IMR-90 (cell line): Measurements from ENCODE around the gene BRD3. TPM values are rescaled to one million over a fixed set of nuclear protein-coding genes. Genes with fewer than 3 reads are reported as not detected.

Source experiments
- ATAC-seq: fragments of 200-7000 bp; cut with Tn5 transposase; 2 replicates; pipeline ENCODE4 v1.9.1; 2020; ENCODE audit warnings: low read depth, mild to moderate bottlenecking, moderate library complexity
- BruUV-seq: library from RNA; stranded (reverse); fragments of 400-500 nt; replicated peaks from 2 replicates; lab custom pipeline; 2021; lab: Mats Ljungman, UMichigan
- CTCF ChIA-PET: fragments of 300-600 bp; formaldehyde crosslinking; extraction: SDS; loops from one replicate; lab custom pipeline; 2021; ENCODE audit warnings: antibody characterized with exemption; lab: Yijun Ruan, JAX
- POLR2A ChIA-PET: fragments of 300-600 bp; sonication (Branson Sonifier 250); formaldehyde crosslinking; loops from one replicate; lab custom pipeline; 2022; ENCODE audit warnings: antibody characterized with exemption; ENCODE audit not compliant: unreplicated experiment; lab: Charles Lee
- DNase-seq: peaks from one replicate; pipeline ENCODE4 v3.0.0; 2013
- H2AFZ ChIP-seq: replicated peaks from 2 replicates; pipeline ENCODE3; 2013; ENCODE audit warnings: low read length, mild to moderate bottlenecking; ENCODE audit not compliant: poor library complexity
- H2AK5ac ChIP-seq: 2 replicates; pipeline ENCODE4 v1.6.1; 2013; ENCODE audit warnings: low read depth, low read length, inconsistent platforms
- H2AK9ac ChIP-seq: replicated peaks from 2 replicates; pipeline ENCODE3; 2013; ENCODE audit warnings: mild to moderate bottlenecking, low read depth, low read length, moderate library complexity; ENCODE audit not compliant: poor library complexity
- H2BK120ac ChIP-seq: 2 replicates; pipeline ENCODE4 v1.6.1; 2013; ENCODE audit warnings: low read depth, low read length, inconsistent platforms
- H2BK15ac ChIP-seq: 3 replicates; pipeline ENCODE4 v1.6.1; 2013; ENCODE audit warnings: low read depth, low read length, inconsistent platforms
- H2BK20ac ChIP-seq: 2 replicates; pipeline ENCODE4 v1.6.1; 2013; ENCODE audit warnings: low read depth, mild to moderate bottlenecking, inconsistent platforms, low read length, moderate library complexity
- H2BK5ac ChIP-seq: 2 replicates; pipeline ENCODE4 v1.6.1; 2013; ENCODE audit warnings: mild to moderate bottlenecking, low read depth, low read length, inconsistent platforms; ENCODE audit not compliant: poor library complexity, severe bottlenecking
- H3K14ac ChIP-seq: replicated peaks from 2 replicates; pipeline ENCODE4 v1.6.1; 2013; ENCODE audit warnings: low read depth, low read length, inconsistent platforms
- H3K18ac ChIP-seq: 2 replicates; pipeline ENCODE4 v1.6.1; 2013; ENCODE audit warnings: low read depth, low read length, control low read depth
- H3K23ac ChIP-seq: 2 replicates; pipeline ENCODE4 v1.6.1; 2013; ENCODE audit warnings: low read depth, low read length, inconsistent platforms
- H3K27ac ChIP-seq: 2 replicates; pipeline ENCODE4 v1.5.1; 2013; ENCODE audit warnings: mild to moderate bottlenecking, control low read depth, low read length; ENCODE audit not compliant: insufficient read depth
- H3K27me3 ChIP-seq: 2 replicates; pipeline ENCODE4 v1.6.1; 2013; ENCODE audit warnings: low read length; ENCODE audit not compliant: control insufficient read depth, insufficient read depth
- H3K36me3 ChIP-seq: 2 replicates; pipeline ENCODE4 v1.6.1; 2013; ENCODE audit warnings: low read length, mixed read lengths; ENCODE audit not compliant: control insufficient read depth, insufficient read depth
- H3K4ac ChIP-seq: 2 replicates; pipeline ENCODE4 v1.6.1; 2013; ENCODE audit warnings: low read depth, low read length, inconsistent platforms
- H3K4me1 ChIP-seq: 2 replicates; pipeline ENCODE4 v1.6.1; 2013; ENCODE audit warnings: low read length, mixed read lengths; ENCODE audit not compliant: control insufficient read depth, insufficient read depth
- H3K4me2 ChIP-seq: 2 replicates; pipeline ENCODE4 v1.6.1; 2013; ENCODE audit warnings: low read depth, mild to moderate bottlenecking, control low read depth, low read length, moderate library complexity
- H3K4me3 ChIP-seq: 2 replicates; pipeline ENCODE4 v1.5.1; 2013; ENCODE audit warnings: low read depth, mild to moderate bottlenecking, control low read depth, low read length, moderate library complexity; ENCODE audit not compliant: insufficient read depth
- H3K56ac ChIP-seq: 2 replicates; pipeline ENCODE4 v1.6.1; 2013; ENCODE audit warnings: low read length, inconsistent platforms; ENCODE audit not compliant: insufficient read depth; ENCODE audit errors: extremely low read depth
- H3K79me1 ChIP-seq, 2 experiments: 2 replicates each; pipeline ENCODE4 v1.6.1; 2013; ENCODE audit warnings: low read length in 2 of 2, inconsistent platforms in 1 of 2, low read depth in 1 of 2
- H3K9ac ChIP-seq: 2 replicates; pipeline ENCODE4 v1.6.1; 2013; ENCODE audit warnings: low read depth, low read length, control low read depth
- H3K9me1 ChIP-seq: 2 replicates; pipeline ENCODE4 v1.6.1; 2013; ENCODE audit warnings: low read length, inconsistent platforms; ENCODE audit not compliant: insufficient read depth
- H3K9me3 ChIP-seq: 2 replicates; pipeline ENCODE4 v1.6.1; 2013; ENCODE audit warnings: low read length; ENCODE audit not compliant: control insufficient read depth, insufficient read depth
- H4K20me1 ChIP-seq: 2 replicates; pipeline ENCODE4 v1.6.1; 2013; ENCODE audit warnings: low read length, inconsistent platforms; ENCODE audit not compliant: insufficient read depth
- H4K5ac ChIP-seq: 2 replicates; pipeline ENCODE4 v1.6.1; 2013; ENCODE audit warnings: mild to moderate bottlenecking, low read depth, low read length, control low read depth
- H4K8ac ChIP-seq, 2 experiments: 2 replicates each; pipeline ENCODE4 v1.6.1; 2013; ENCODE audit warnings: low read depth in 2 of 2, low read length in 2 of 2, control low read depth in 1 of 2, inconsistent platforms in 1 of 2
- H4K91ac ChIP-seq: 2 replicates; pipeline ENCODE4 v1.6.1; 2013; ENCODE audit warnings: low read depth, low read length, inconsistent platforms; ENCODE audit not compliant: insufficient read depth
- BHLHE40 ChIP-seq: fragments of 150-350 bp; IDR thresholded peaks from 2 replicates; pipeline ENCODE4 v1.6.1; 2016; ENCODE audit warnings: mild to moderate bottlenecking, low read depth, low read length
- CHD1 ChIP-seq: IDR thresholded peaks from 2 replicates; pipeline ENCODE4 v1.6.1; 2012; ENCODE audit warnings: low read depth, low read length, improper control_type of control experiment
- CTCF ChIP-seq: conservative IDR thresholded peaks from 2 replicates; pipeline ENCODE4 v1.5.1; 2012; ENCODE audit warnings: mild to moderate bottlenecking, low read depth, low read length, improper control_type of control experiment
- MAFK ChIP-seq: IDR thresholded peaks from 2 replicates; pipeline ENCODE4 v1.6.1; 2012; ENCODE audit warnings: low read depth, low read length, improper control_type of control experiment
- MAZ ChIP-seq: IDR thresholded peaks from 2 replicates; pipeline ENCODE4 v1.6.1; 2012; ENCODE audit warnings: low read depth, mild to moderate bottlenecking, low read length, improper control_type of control experiment, moderate library complexity, borderline replicate concordance
- MXI1 ChIP-seq: IDR thresholded peaks from 2 replicates; pipeline ENCODE4 v1.6.1; 2012; ENCODE audit warnings: low read depth, mild to moderate bottlenecking, low read length, moderate library complexity, borderline replicate concordance
- NFE2L2 ChIP-seq: fragments of 150-350 bp; IDR thresholded peaks from 2 replicates; pipeline ENCODE4 v1.6.1; 2016; ENCODE audit warnings: low read depth, mild to moderate bottlenecking, low read length
- POLR2A ChIP-seq: IDR thresholded peaks from 2 replicates; pipeline ENCODE4 v1.6.1; 2012; ENCODE audit warnings: mild to moderate bottlenecking, low read depth, low read length
- RAD21 ChIP-seq: IDR thresholded peaks from 2 replicates; pipeline ENCODE4 v1.6.1; 2012; ENCODE audit warnings: low read length, improper control_type of control experiment
- SMC3 ChIP-seq: fragments of 150-350 bp; IDR thresholded peaks from 2 replicates; pipeline ENCODE4 v1.6.1; 2016; ENCODE audit warnings: low read depth, mild to moderate bottlenecking, antibody characterized with exemption, low read length, moderate library complexity
- WGBS, 2 experiments: methylation state at CpG; one replicate each; pipeline versions ENCODE4 v1.1.5 to v1.1.7; 2013; ENCODE audit warnings: missing lambda C conversion rate in 2 of 2; ENCODE audit not compliant: insufficient read length in 1 of 2; ENCODE audit errors: extremely low coverage in 2 of 2; 5-methylcytosine and 5-hydroxymethylcytosine counted together
- dilution Hi-C: fragments of 300-500 bp; cut with HindIII; formaldehyde crosslinking; loops from one replicate; pipeline ENCODE4 v1.14.3; 2018; ENCODE audit warnings: low sequenced_read_pairs; ENCODE audit not compliant: unreplicated experiment
- in situ Hi-C: fragments of 300-500 bp; cut with MboI; formaldehyde crosslinking; loops from 3 replicates; pipeline ENCODE4 v1.14.3; 2019; ENCODE audit warnings: low sequenced_read_pairs, inconsistent platforms, mixed read lengths
- intact Hi-C: fragments of 100-400 bp; cut with micrococcal nuclease; formaldehyde crosslinking; loops from 2 replicates; pipeline ENCODE4 v1.10.0; 2022
- polyA plus RNA-seq, 3 experiments: library from polyadenylated mRNA; depleted of rRNA; stranded (reverse); fragments of >200 nt; gene quantifications; 2 replicates each; pipeline ENCODE4 v1.2.3, GENCODE V29; 2012; ENCODE audit warnings: low replicate concordance in 1 of 3
- total RNA-seq: library from RNA; depleted of rRNA; stranded (reverse); fragments of >200 nt; gene quantifications from 2 replicates; pipeline ENCODE4 v1.2.3, GENCODE V29; 2012
- TF ChIP-seq, protein P1 (sequence below): fragments of 150-350 bp; IDR thresholded peaks from 2 replicates; pipeline ENCODE4 v1.6.1; 2017; ENCODE audit warnings: mild to moderate bottlenecking, antibody characterized with exemption, low read length, low read depth

The BRD3 gene
- total and polyA plus RNA-seq, 2 of the 4 experiments (the other 2 are of a cell fraction) = 2.2 to 7.1 TPM

DNA sequence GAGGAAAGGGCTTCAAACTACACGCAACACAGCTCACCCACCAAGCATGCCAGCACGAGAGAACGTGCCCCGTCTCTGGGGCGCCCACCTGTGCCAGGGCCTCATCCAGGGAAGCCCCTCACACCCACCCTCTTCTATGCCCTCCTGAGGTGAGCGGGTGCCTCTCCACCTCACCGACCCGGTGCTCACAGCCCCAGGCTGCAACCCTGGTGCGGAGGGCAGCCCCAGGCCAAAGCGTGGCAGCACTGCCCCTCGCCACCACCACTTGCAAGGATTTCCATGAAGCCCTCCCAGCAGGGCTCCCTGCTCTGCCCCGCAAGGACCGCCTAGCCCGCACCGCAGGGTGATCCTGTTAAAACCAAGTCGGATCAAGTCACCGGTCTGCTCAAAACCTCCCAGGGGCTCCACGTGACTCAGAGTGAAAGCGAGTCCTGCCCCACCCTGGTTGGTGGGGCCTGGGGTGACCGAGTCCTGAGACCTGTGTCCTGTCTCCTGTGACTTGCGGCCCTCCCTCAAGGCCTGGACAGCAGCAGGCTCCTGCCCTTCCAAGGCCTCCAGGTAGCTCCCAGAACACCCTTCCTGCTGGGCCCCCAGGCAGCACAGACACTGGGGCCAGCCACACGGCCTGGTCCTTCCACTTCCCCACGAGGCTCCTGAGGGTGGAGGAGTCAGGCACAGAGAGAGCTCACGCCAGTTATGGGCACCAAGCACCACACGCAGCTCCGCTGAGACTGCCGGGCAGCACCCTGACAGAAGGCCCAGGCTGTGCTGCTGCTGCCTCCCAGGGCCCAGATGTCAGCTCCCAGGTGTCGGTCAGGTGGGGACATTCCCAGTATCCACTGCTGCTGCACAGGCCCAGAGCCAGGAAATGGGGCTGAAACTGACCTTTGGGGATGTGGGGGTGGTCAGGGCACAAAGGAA is 12.7 kb downstream of the BRD3 start:
- BruUV-seq = no TSS peak
- no peak overlapping the region for H3K18ac ChIP-seq
- H3K4me2 ChIP-seq = no peak overlapping the region
- no peak overlapping the region for H2AK9ac ChIP-seq
- H3K27ac ChIP-seq = no peak overlapping the region
- H3K14ac ChIP-seq = no peak overlapping the region
- no peak overlapping the region for H2BK15ac ChIP-seq
- H3K4ac ChIP-seq = peak overlapping the region; percentile 21; the same call in 1 of the 2 replicates
- ChIA-PET POLR2A (no interaction called here), CTCF (no interaction called here)
- in situ Hi-C loops (no loop called here), intact Hi-C loops (no loop called here), dilution Hi-C loops (no loop called here)
- H3K23ac ChIP-seq = no peak overlapping the region
- H3K9me1 ChIP-seq = peaks cover 7% of the 10 kb centered on the region; the same call in 1 of the 2 replicates
- H3K36me3 ChIP-seq = peaks cover 26% of the 10 kb centered on the region
- H3K9ac ChIP-seq = no peak overlapping the region
- H4K5ac ChIP-seq = no peak overlapping the region
- peak; percentile 5; the same call in 1 of the 2 replicates for ATAC-seq
- peaks cover 64% of the 10 kb centered on the region for H4K20me1 ChIP-seq
- H3K27me3 ChIP-seq = no peaks in the 10 kb centered on the region
- no peak overlapping the region for H2BK20ac ChIP-seq
- DNase-seq = no peak
- H3K4me3 ChIP-seq = no peak overlapping the region
- H4K8ac ChIP-seq = no peak overlapping the region
- no peaks in the 10 kb centered on the region for H3K9me3 ChIP-seq
- no peak overlapping the region for H3K56ac ChIP-seq
- WGBS, 2 experiments = 91% methylated on average over 19 of the region's 28 CpGs; no CpG with 5 or more reads in 1 of the 2 experiments
- no peak for TF ChIP-seq SMC3
- TF ChIP-seq CHD1 = no peak
- TF ChIP-seq CTCF = no peak
- TF ChIP-seq NFE2L2 = no peak
- no peak for TF ChIP-seq MAFK
- TF ChIP-seq, protein P1, sequence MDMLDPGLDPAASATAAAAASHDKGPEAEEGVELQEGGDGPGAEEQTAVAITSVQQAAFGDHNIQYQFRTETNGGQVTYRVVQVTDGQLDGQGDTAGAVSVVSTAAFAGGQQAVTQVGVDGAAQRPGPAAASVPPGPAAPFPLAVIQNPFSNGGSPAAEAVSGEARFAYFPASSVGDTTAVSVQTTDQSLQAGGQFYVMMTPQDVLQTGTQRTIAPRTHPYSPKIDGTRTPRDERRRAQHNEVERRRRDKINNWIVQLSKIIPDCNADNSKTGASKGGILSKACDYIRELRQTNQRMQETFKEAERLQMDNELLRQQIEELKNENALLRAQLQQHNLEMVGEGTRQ = no peak
- no peak for TF ChIP-seq MAZ
- no peak for TF ChIP-seq BHLHE40
- no peak for TF ChIP-seq MXI1
- no peak for TF ChIP-seq RAD21
- TF ChIP-seq POLR2A = no peak
- H2BK5ac ChIP-seq = no peak overlapping the region
- no peak overlapping the region for H2AK5ac ChIP-seq
- H3K4me1 ChIP-seq = peaks cover 15% of the 10 kb centered on the region
- H2AFZ ChIP-seq = no peak overlapping the region
- no peak overlapping the region for H4K91ac ChIP-seq
- H3K79me1 ChIP-seq = peaks cover 29 to 65% of the 10 kb centered on the region in 2 experiments
- no peak overlapping the region for H2BK120ac ChIP-seq
